SK-N-SH (cell line): ENCODE measurements around the gene LURAP1L.

Experiments
- CTCF ChIP-seq: fragments of 200-600 bp; sonication (generic); IDR thresholded peaks from 2 replicates; pipeline ENCODE4 v1.6.1; 2017; ENCODE audit warnings: antibody characterized with exemption, mild to moderate bottlenecking, moderate library complexity
- ELF1 ChIP-seq: IDR thresholded peaks from 2 replicates; pipeline ENCODE4 v1.4.0; 2012
- EP300 ChIP-seq, 2 experiments: IDR thresholded peaks; 2 replicates each; pipeline versions ENCODE4 v1.4.0 to v1.6.1; 2012; ENCODE audit warnings: borderline replicate concordance in 1 of 2, low read depth in 1 of 2, low read length in 1 of 2
- FOSL2 ChIP-seq: IDR thresholded peaks from 2 replicates; pipeline ENCODE4 v1.4.0; 2012; ENCODE audit warnings: low read depth, mild to moderate bottlenecking, moderate library complexity, borderline replicate concordance
- FOXM1 ChIP-seq: IDR thresholded peaks from 2 replicates; pipeline ENCODE4 v1.4.0; 2012; ENCODE audit warnings: low read depth, mild to moderate bottlenecking
- GATA2 ChIP-seq: sonication (generic); formaldehyde crosslinking; IDR thresholded peaks from 2 replicates; pipeline ENCODE4 v1.5.0; 2020; ENCODE audit warnings: mild to moderate bottlenecking, missing genetic modification reagents
- JUND ChIP-seq: IDR thresholded peaks from 2 replicates; pipeline ENCODE4 v1.4.0; 2012
- POLR2AphosphoS5 ChIP-seq: IDR thresholded peaks from 2 replicates; pipeline ENCODE4 v1.6.1; 2012; ENCODE audit warnings: low read depth, low read length
- RAD21 ChIP-seq: IDR thresholded peaks from 2 replicates; pipeline ENCODE4 v1.6.1; 2012; ENCODE audit warnings: mild to moderate bottlenecking, low read length
- REST ChIP-seq: IDR thresholded peaks from 2 replicates; pipeline ENCODE4 v1.6.1; 2012; ENCODE audit warnings: mild to moderate bottlenecking, low read depth, low read length, moderate library complexity
- RXRA ChIP-seq: IDR thresholded peaks from 2 replicates; pipeline ENCODE4 v1.4.0; 2012; ENCODE audit warnings: low read depth, mild to moderate bottlenecking, borderline replicate concordance
- SMC3 ChIP-seq: IDR thresholded peaks from 2 replicates; pipeline ENCODE4 v1.6.1; 2012; ENCODE audit warnings: low read depth, low read length, improper control_type of control experiment
- USF1 ChIP-seq: IDR thresholded peaks from 2 replicates; pipeline ENCODE4 v1.4.0; 2012; ENCODE audit warnings: low read depth, borderline replicate concordance
- USF2 ChIP-seq: fragments of 150-350 bp; IDR thresholded peaks from 2 replicates; pipeline ENCODE4 v1.6.1; 2017; ENCODE audit warnings: antibody characterized with exemption, low read length, low read depth, borderline replicate concordance

- TF ChIP-seq POLR2AphosphoS5 (no peak), CTCF (no peak), FOXM1 (no peak), FOSL2 (no peak), USF2 (no peak), GATA2 (CRISPR knock-in tag) (peak; percentile 78), SMC3 (no peak), RXRA (no peak), ELF1 (no peak), EP300 (IDR thresholded peaks at IDR 0.05; ENCODE audit: borderline replicate concordance in 1 of 2, low read depth in 1 of 2, low read length in 1 of 2) (peak in 1 of 2 experiments; percentile 85; a peak in 2 of 4 replicates), REST (no peak), RAD21 (no peak), USF1 (no peak), JUND (no peak)
These were observed 88.8 kb downstream of the LURAP1L start for GRCh38 chr9:12863618-12864017.
